SK-N-SH (cell line): ENCODE results near the gene RPP30.

Experiments
- FOSL2 ChIP-seq: IDR thresholded peaks from 2 replicates; pipeline ENCODE4 v1.4.0; 2012; ENCODE audit warnings: low read depth, mild to moderate bottlenecking, moderate library complexity, borderline replicate concordance
- GABPA ChIP-seq: IDR thresholded peaks from 2 replicates; pipeline ENCODE4 v1.4.0; 2012; ENCODE audit warnings: low read depth, mild to moderate bottlenecking
- JUND ChIP-seq: IDR thresholded peaks from 2 replicates; pipeline ENCODE4 v1.4.0; 2012
- POLR2AphosphoS5 ChIP-seq: IDR thresholded peaks from 2 replicates; pipeline ENCODE4 v1.6.1; 2012; ENCODE audit warnings: low read depth, low read length
- TAF1 ChIP-seq: IDR thresholded peaks from 2 replicates; pipeline ENCODE4 v1.6.1; 2012; ENCODE audit warnings: low read depth, mild to moderate bottlenecking, low read length, moderate library complexity, borderline replicate concordance
- TEAD4 ChIP-seq: IDR thresholded peaks from 2 replicates; pipeline ENCODE4 v1.4.0; 2012; ENCODE audit warnings: mild to moderate bottlenecking, borderline replicate concordance; ENCODE audit not compliant: insufficient read depth
- TF ChIP-seq, protein P1 (sequence below): fragments of 150-350 bp; IDR thresholded peaks from 2 replicates; pipeline ENCODE4 v1.6.1; 2017; ENCODE audit warnings: antibody characterized with exemption, low read length, low read depth, borderline replicate concordance
- TF ChIP-seq, protein P2 (sequence below): fragments of 200-600 bp; sonication (generic); IDR thresholded peaks from 2 replicates; pipeline ENCODE4 v1.6.1; 2017; ENCODE audit warnings: antibody characterized with exemption, mild to moderate bottlenecking, moderate library complexity

DNA sequence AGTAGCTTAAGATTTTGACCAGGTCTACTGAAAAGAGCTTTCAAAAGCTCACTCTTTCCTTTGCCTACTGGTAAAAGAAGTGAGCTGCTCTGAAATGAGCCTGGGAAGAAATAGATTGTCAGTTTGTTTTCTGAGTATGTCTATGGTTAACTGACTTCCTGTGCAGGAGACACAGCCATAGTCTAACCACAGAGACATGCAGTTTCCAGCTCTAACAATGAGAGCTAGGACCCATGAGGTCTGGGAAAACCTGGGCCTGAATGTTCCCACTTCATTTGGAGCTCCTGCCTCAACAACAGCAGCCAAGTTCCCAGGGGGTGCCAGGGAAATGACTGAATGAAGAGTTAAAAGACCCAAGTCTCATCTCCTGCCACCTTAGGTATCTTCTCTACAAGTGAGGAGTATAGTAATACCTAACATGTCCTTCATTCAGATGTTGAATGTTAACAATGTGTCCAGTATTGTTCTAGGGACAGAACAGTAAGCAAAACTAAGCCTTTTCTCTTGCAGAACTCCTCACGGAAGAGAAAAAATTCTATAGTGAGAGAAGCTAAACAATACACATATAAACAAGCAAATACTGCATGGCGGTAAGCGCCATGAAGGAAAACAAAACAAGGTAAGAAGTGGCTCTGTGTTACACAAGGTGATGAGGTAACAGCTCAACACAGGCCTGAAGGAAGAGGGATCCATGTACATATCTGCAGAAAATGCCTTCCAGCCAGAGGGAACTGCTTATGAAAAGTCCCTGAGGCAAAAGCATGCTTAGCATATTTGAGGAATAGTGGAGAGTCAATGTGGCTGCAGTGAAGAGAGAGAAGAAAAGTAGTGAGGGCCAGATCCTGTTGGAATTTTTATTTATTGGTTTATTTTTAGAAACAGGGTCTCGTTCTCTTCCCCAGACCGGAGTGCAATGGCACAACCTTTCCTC, 75.5 kb downstream of the RPP30 start:
- TF ChIP-seq GABPA: no peak
- no peak for TF ChIP-seq JUND
- TF ChIP-seq, protein P1, sequence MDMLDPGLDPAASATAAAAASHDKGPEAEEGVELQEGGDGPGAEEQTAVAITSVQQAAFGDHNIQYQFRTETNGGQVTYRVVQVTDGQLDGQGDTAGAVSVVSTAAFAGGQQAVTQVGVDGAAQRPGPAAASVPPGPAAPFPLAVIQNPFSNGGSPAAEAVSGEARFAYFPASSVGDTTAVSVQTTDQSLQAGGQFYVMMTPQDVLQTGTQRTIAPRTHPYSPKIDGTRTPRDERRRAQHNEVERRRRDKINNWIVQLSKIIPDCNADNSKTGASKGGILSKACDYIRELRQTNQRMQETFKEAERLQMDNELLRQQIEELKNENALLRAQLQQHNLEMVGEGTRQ: no peak
- TF ChIP-seq TAF1: no peak
- no peak for TF ChIP-seq TEAD4
- TF ChIP-seq, protein P2, sequence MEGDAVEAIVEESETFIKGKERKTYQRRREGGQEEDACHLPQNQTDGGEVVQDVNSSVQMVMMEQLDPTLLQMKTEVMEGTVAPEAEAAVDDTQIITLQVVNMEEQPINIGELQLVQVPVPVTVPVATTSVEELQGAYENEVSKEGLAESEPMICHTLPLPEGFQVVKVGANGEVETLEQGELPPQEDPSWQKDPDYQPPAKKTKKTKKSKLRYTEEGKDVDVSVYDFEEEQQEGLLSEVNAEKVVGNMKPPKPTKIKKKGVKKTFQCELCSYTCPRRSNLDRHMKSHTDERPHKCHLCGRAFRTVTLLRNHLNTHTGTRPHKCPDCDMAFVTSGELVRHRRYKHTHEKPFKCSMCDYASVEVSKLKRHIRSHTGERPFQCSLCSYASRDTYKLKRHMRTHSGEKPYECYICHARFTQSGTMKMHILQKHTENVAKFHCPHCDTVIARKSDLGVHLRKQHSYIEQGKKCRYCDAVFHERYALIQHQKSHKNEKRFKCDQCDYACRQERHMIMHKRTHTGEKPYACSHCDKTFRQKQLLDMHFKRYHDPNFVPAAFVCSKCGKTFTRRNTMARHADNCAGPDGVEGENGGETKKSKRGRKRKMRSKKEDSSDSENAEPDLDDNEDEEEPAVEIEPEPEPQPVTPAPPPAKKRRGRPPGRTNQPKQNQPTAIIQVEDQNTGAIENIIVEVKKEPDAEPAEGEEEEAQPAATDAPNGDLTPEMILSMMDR: no peak
- TF ChIP-seq POLR2AphosphoS5: no peak
- no peak for TF ChIP-seq FOSL2
